Measurements from ENCODE around the gene PCBP2.
"Not testable (repeated sequence)": the region's sequence is repeated elsewhere in the genome, so short reads cannot be mapped to it uniquely, and the experiment has no call there.

PCBP2 gene

GRCh38 chr12:53441040-53441833 lies 10.7 kb upstream of the PCBP2 start, which contains the start of gene PRR13:
TSS of gene PRR13 (plus strand) at chr12:53441734. CDS start at chr12:53442715, 981 bp downstream.
- peak; percentile 98 for DNase-seq (ENCODE audit: low read depth)

- no peak for DNase-seq (ENCODE audit: low read depth)
Observed at GRCh38 chr12:53443955-53444354, 7.9 kb upstream of the PCBP2 start.

GRCh38 chr12:53444593-53445325 lies 7.1 kb upstream of the PCBP2 start:
- not testable (repeated sequence) for DNase-seq (ENCODE audit: low read depth)

GRCh38 chr12:53450936-53451335 lies 966 bp upstream of the PCBP2 start:
- no peak for DNase-seq (ENCODE audit: low read depth)

- DNase-seq (ENCODE audit: low read depth), result peak; percentile 61
Observed at GRCh38 chr12:53452159-53453077, 516 bp downstream of the PCBP2 start.

GRCh38 chr12:53453953-53454640 lies 2.2 kb downstream of the PCBP2 start:
- DNase-seq (ENCODE audit: low read depth), result no peak

- no peak for DNase-seq (ENCODE audit: low read depth)
Observed at GRCh38 chr12:53454707-53455106, 2.8 kb downstream of the PCBP2 start.

- no peak for DNase-seq (ENCODE audit: low read depth)
Observed at GRCh38 chr12:53456654-53457366, 4.9 kb downstream of the PCBP2 start.

GRCh38 chr12:53459097-53459496 lies 7.2 kb downstream of the PCBP2 start:
- no peak for DNase-seq (ENCODE audit: low read depth)

GRCh38 chr12:53461059-53461458 lies 9.2 kb downstream of the PCBP2 start:
- no peak for DNase-seq (ENCODE audit: low read depth)

GRCh38 chr12:53461591-53461990 lies 9.7 kb downstream of the PCBP2 start:
- no peak for DNase-seq (ENCODE audit: low read depth)

GRCh38 chr12:53462935-53463334 lies 11.0 kb downstream of the PCBP2 start:
- DNase-seq (ENCODE audit: low read depth), result no peak

GRCh38 chr12:53463802-53464560 lies 12.1 kb downstream of the PCBP2 start:
- DNase-seq (ENCODE audit: low read depth), result no peak

- DNase-seq (ENCODE audit: low read depth), result no peak
Observed at GRCh38 chr12:53464685-53465418, 12.9 kb downstream of the PCBP2 start.

- no peak for DNase-seq (ENCODE audit: low read depth)
Observed at GRCh38 chr12:53465679-53466078, 13.8 kb downstream of the PCBP2 start.

- DNase-seq (ENCODE audit: low read depth), result no peak
Observed at GRCh38 chr12:53466640-53467039, 14.7 kb downstream of the PCBP2 start.

- DNase-seq (ENCODE audit: low read depth), result no peak
Observed at GRCh38 chr12:53467082-53467481, 15.2 kb downstream of the PCBP2 start.

GRCh38 chr12:53467880-53468279 lies 16.0 kb downstream of the PCBP2 start:
- DNase-seq (ENCODE audit: low read depth), result no peak

- no peak for DNase-seq (ENCODE audit: low read depth)
Observed at GRCh38 chr12:53468282-53468681, 16.4 kb downstream of the PCBP2 start.
